H1 (cell line): ENCODE measurements around the gene EPB41L4A. TPM values are rescaled to one million over a fixed set of nuclear protein-coding genes. Genes with fewer than 3 reads are reported as not detected.

Source experiments
- CTCF ChIA-PET: fragments of 300-600 bp; sonication (Branson Sonifier 250); formaldehyde crosslinking; loops from one replicate; lab custom pipeline; 2021; ENCODE audit not compliant: partially characterized antibody; lab: Charles Lee
- POLR2A ChIA-PET: fragments of 300-600 bp; sonication (Branson Sonifier 250); formaldehyde crosslinking; loops from one replicate; lab custom pipeline; 2021; ENCODE audit warnings: inconsistent platforms; ENCODE audit not compliant: partially characterized antibody; lab: Charles Lee
- DNase-seq, 2 experiments: peaks; one replicate each; pipeline versions ENCODE4 v3.0.0 to v3.0.0-alpha.2; 2010 to 2022; ENCODE audit warnings: low spot score in 2 of 2, low read depth in 1 of 2, mixed read lengths in 1 of 2
- FAIRE-seq: peaks from 2 replicates; lab custom pipeline; 2011; peaks lifted over from hg19 to GRCh38; lab: Jason Lieb, UNC
- H2AFZ ChIP-seq: 2 replicates; pipeline ENCODE4 v1.8.1; 2012; ENCODE audit warnings: low read length, inconsistent platforms
- H2AK5ac ChIP-seq: 2 replicates; pipeline ENCODE4 v1.6.1; 2013; ENCODE audit warnings: low read depth, low read length
- H2BK120ac ChIP-seq: replicated peaks from 2 replicates; pipeline ENCODE3; 2013; ENCODE audit warnings: low read depth, low read length, inconsistent platforms
- H2BK12ac ChIP-seq: 2 replicates; pipeline ENCODE4 v1.6.1; 2013; ENCODE audit warnings: low read depth, low read length
- H2BK15ac ChIP-seq: 2 replicates; pipeline ENCODE4 v1.6.1; 2013; ENCODE audit warnings: low read length
- H2BK20ac ChIP-seq: 2 replicates; pipeline ENCODE4 v1.6.1; 2013; ENCODE audit warnings: low read length
- H2BK5ac ChIP-seq: 2 replicates; pipeline ENCODE4 v1.6.1; 2013; ENCODE audit warnings: low read depth, low read length
- H3K14ac ChIP-seq: 2 replicates; pipeline ENCODE4 v1.6.1; 2013; ENCODE audit warnings: inconsistent platforms; ENCODE audit not compliant: insufficient read length
- H3K18ac ChIP-seq: 2 replicates; pipeline ENCODE4 v1.6.1; 2013; ENCODE audit warnings: low read length; ENCODE audit errors: extremely low read depth
- H3K23ac ChIP-seq: 2 replicates; pipeline ENCODE4 v1.6.1; 2013; ENCODE audit warnings: inconsistent platforms; ENCODE audit not compliant: insufficient read length
- H3K23me2 ChIP-seq: 2 replicates; pipeline ENCODE4 v1.6.1; 2013; ENCODE audit warnings: low read depth, low read length
- H3K27ac ChIP-seq: 2 replicates; pipeline ENCODE4 v1.6.1; 2011; ENCODE audit warnings: low read depth, low read length, inconsistent platforms
- H3K27me3 ChIP-seq, 4 experiments: replicated peaks in 1 of 4; 1 replicate in 1 of 4; 2 replicates in 3 of 4; pipeline versions ENCODE4 v1.6.1 to v1.8.1; 2011 to 2013; ENCODE audit warnings: low read length in 3 of 4, mild to moderate bottlenecking in 3 of 4, inconsistent platforms in 2 of 4, mixed read lengths in 2 of 4, moderate library complexity in 1 of 4; ENCODE audit not compliant: control insufficient read depth in 3 of 4, insufficient read depth in 3 of 4; ENCODE audit errors: extremely low read depth in 1 of 4
- H3K36me3 ChIP-seq, 4 experiments: 2 replicates each; pipeline versions ENCODE4 v1.6.1 to v1.8.1; 2011 to 2013; ENCODE audit warnings: mild to moderate bottlenecking in 4 of 4, low read length in 3 of 4, moderate library complexity in 2 of 4, control low read depth in 1 of 4, inconsistent platforms in 1 of 4; ENCODE audit not compliant: insufficient read depth in 4 of 4, control insufficient read depth in 2 of 4
- H3K4ac ChIP-seq: replicated peaks from 2 replicates; pipeline ENCODE3; 2013; ENCODE audit warnings: low read length, low read depth, mixed read lengths, inconsistent platforms; ENCODE audit not compliant: insufficient read length
- H3K4me1 ChIP-seq, 4 experiments: replicated peaks in 1 of 4; 1 replicate in 1 of 4; 2 replicates in 3 of 4; pipeline versions ENCODE4 v1.6.1 to v1.8.1; 2011 to 2013; ENCODE audit warnings: low read length in 3 of 4, inconsistent platforms in 2 of 4, mixed read lengths in 1 of 4; ENCODE audit not compliant: insufficient read depth in 4 of 4, control insufficient read depth in 3 of 4
- H3K4me2 ChIP-seq, 2 experiments: 2 replicates each; pipeline versions ENCODE4 v1.6.1 to v1.8.1; 2011 to 2013; ENCODE audit warnings: low read depth in 2 of 2, low read length in 2 of 2, control low read depth in 1 of 2, inconsistent platforms in 1 of 2, mild to moderate bottlenecking in 1 of 2; ENCODE audit not compliant: insufficient read depth in 1 of 2
- H3K4me3 ChIP-seq, 4 experiments: fragments of 200-600, 300-600 bp in 1 of 4; sonication (generic), shearing (Covaris generic), sonication (Bioruptor Twin) in 1 of 4; 2 replicates each; pipeline versions ENCODE4 v1.5.1 to v1.8.1; 2011 to 2016; ENCODE audit warnings: low read length in 4 of 4, low read depth in 3 of 4, control low read depth in 2 of 4, inconsistent platforms in 2 of 4, mild to moderate bottlenecking in 2 of 4, mixed read lengths in 1 of 4, moderate library complexity in 1 of 4; ENCODE audit not compliant: insufficient read depth in 2 of 4; ENCODE audit errors: extremely low read depth in 1 of 4
- H3K56ac ChIP-seq: replicated peaks from 2 replicates; pipeline ENCODE3; 2013; ENCODE audit warnings: low read depth, mild to moderate bottlenecking, mixed read lengths, low read length, inconsistent platforms; ENCODE audit not compliant: insufficient read length
- H3K79me1 ChIP-seq: 2 replicates; pipeline ENCODE4 v1.6.1; 2013; ENCODE audit warnings: low read depth, low read length, control low read depth
- H3K79me2 ChIP-seq, 2 experiments: 2 replicates each; pipeline versions ENCODE4 v1.6.1 to v1.8.1; 2012 to 2013; ENCODE audit warnings: low read length in 2 of 2, mild to moderate bottlenecking in 2 of 2, inconsistent platforms in 1 of 2; ENCODE audit not compliant: insufficient read depth in 2 of 2, control insufficient read depth in 1 of 2
- H3K9ac ChIP-seq, 4 experiments: replicated peaks in 1 of 4; 1 replicate in 1 of 4; 2 replicates in 3 of 4; pipeline versions ENCODE4 v1.6.1 to v1.8.1; 2011 to 2013; ENCODE audit warnings: low read depth in 3 of 4, low read length in 3 of 4, control low read depth in 2 of 4, mild to moderate bottlenecking in 2 of 4, moderate library complexity in 2 of 4, inconsistent platforms in 1 of 4; ENCODE audit errors: extremely low read depth in 1 of 4
- H3K9me3 ChIP-seq, 2 experiments: 2 replicates each; pipeline versions ENCODE4 v1.6.1 to v1.8.1; 2012 to 2013; ENCODE audit warnings: mild to moderate bottlenecking in 2 of 2, moderate library complexity in 2 of 2, control low read depth in 1 of 2, inconsistent platforms in 1 of 2, low read depth in 1 of 2, low read length in 1 of 2, mixed read lengths in 1 of 2; ENCODE audit not compliant: insufficient read depth in 2 of 2
- H4K20me1 ChIP-seq, 2 experiments: replicated peaks in 1 of 2; 2 replicates each; pipeline versions ENCODE3 to v1.8.1; 2011 to 2013; ENCODE audit warnings: inconsistent platforms in 2 of 2, low read length in 2 of 2, mild to moderate bottlenecking in 1 of 2; ENCODE audit not compliant: insufficient read depth in 2 of 2, control insufficient read depth in 1 of 2
- H4K5ac ChIP-seq: 2 replicates; pipeline ENCODE4 v1.6.1; 2013; ENCODE audit warnings: low read length, low read depth, mixed read lengths, inconsistent platforms; ENCODE audit not compliant: insufficient read length
- H4K8ac ChIP-seq: 2 replicates; pipeline ENCODE4 v1.8.0; 2013; ENCODE audit warnings: mild to moderate bottlenecking, moderate library complexity, low read length, inconsistent platforms; ENCODE audit not compliant: insufficient read depth; ENCODE audit errors: extremely low read depth
- H4K91ac ChIP-seq: replicated peaks from 2 replicates; pipeline ENCODE3; 2013; ENCODE audit warnings: low read length, mixed read lengths, inconsistent platforms; ENCODE audit not compliant: insufficient read length
- JUND ChIP-seq: IDR thresholded peaks from 2 replicates; pipeline ENCODE4 v1.6.1; 2011; ENCODE audit warnings: mild to moderate bottlenecking, improper control_type of control experiment, low read length
- KDM4A ChIP-seq: IDR thresholded peaks from one replicate; pipeline ENCODE4 v1.7.1; 2012; ENCODE audit warnings: low read depth, mild to moderate bottlenecking, moderate library complexity, low read length, inconsistent platforms; ENCODE audit not compliant: severe bottlenecking
- TAF1 ChIP-seq: IDR thresholded peaks from 2 replicates; pipeline ENCODE4 v1.6.1; 2011; ENCODE audit warnings: mild to moderate bottlenecking, low read depth, low read length
- WGBS, 2 experiments: shearing (Covaris generic) in 1 of 2; methylation state at CpG; one replicate each; pipeline versions ENCODE4 v1.1.6 to v1.1.7; 2013 to 2015; ENCODE audit warnings: low lambda C conversion rate in 2 of 2, mixed read lengths in 2 of 2, inconsistent platforms in 1 of 2, low coverage in 1 of 2, missing lambda C conversion rate in 1 of 2; ENCODE audit not compliant: insufficient replicate concordance in 2 of 2, insufficient coverage in 1 of 2, insufficient read length in 1 of 2; ENCODE audit errors: extremely low coverage in 1 of 2, missing lambda C conversion rate in 1 of 2; 5-methylcytosine and 5-hydroxymethylcytosine counted together
- polyA plus RNA-seq, 7 experiments: library from polyadenylated mRNA; depleted of rRNA in 3 of 7; stranded (reverse) in 5 of 7; unstranded in 2 of 7; fragments of >200 nt in 5 of 7; fragments of 200-250 nt in 2 of 7; gene quantifications; 1 replicate in 5 of 7; 2 replicates in 1 of 7; 4 replicates in 1 of 7; pipeline versions ENCODE4 v1.2.1 to v1.2.3, GENCODE V29; 2011 to 2013; ENCODE audit warnings: missing spikeins in 2 of 7, mixed read lengths in 2 of 7
- total RNA-seq: library from RNA; stranded (reverse); fragmentation: NEBNext Ultra II Directional; extraction: Animal tissue kit (Norgen Biotek cat#: 25700); gene quantifications from 2 replicates; pipeline ENCODE4 v1.2.1, GENCODE V29; 2021

The EPB41L4A gene
- total and polyA plus RNA-seq, 2 of the 8 experiments (the other 6 are each of a cell fraction or from before 2014, with no cell fraction given) = 1.6 to 4.6 TPM

- Histone ChIP-seq H4K91ac (no peak overlapping the region), H3K9me3 (no peaks in the 10 kb centered on the region), H3K79me2 (no peaks in the 10 kb centered on the region), H3K79me1 (no peaks in the 10 kb centered on the region), H3K4me2 (no peak overlapping the region), H3K36me3 (no peaks in the 10 kb centered on the region), H4K20me1 (no peaks in the 10 kb centered on the region), H4K5ac (no peak overlapping the region), H2BK15ac (no peak overlapping the region), H3K56ac (no peak overlapping the region), H4K8ac (no peak overlapping the region), H3K14ac (no peak overlapping the region), H3K4me3 (no peak overlapping the region), H3K18ac (no peak overlapping the region), H2AFZ (no peak overlapping the region), H2AK5ac (no peak overlapping the region), H3K23me2 (no peaks in the 10 kb centered on the region), H3K9ac (no peak overlapping the region), H3K4ac (no peak overlapping the region), H2BK120ac (no peak overlapping the region), H3K27ac (no peak overlapping the region), H2BK5ac (no peak overlapping the region), H2BK20ac (no peak overlapping the region), H3K4me1 (no peaks in the 10 kb centered on the region; a peak in 1 of 7 replicates), H3K23ac (no peak overlapping the region), H2BK12ac (no peak overlapping the region), H3K27me3 (no peaks in the 10 kb centered on the region)
- no peak for DNase-seq
- FAIRE-seq = no peak
- TF ChIP-seq JUND = no peak
- no peak for TF ChIP-seq KDM4A
- no peak for TF ChIP-seq TAF1
- POLR2A ChIA-PET = interaction anchor here (0.6 kb wide), 1 partner anchor 17 kb away, joined by 3 read pairs; no protein-coding TSS in a partner anchor
- CTCF ChIA-PET = interaction anchor here (1.1 to 1.2 kb wide), 2 partner anchors 9 to 172 kb away, joined by 3 read pairs; no protein-coding TSS in a partner anchor
- 84% methylated on average over 2 of the region's 2 CpGs; no CpG with 5 or more reads in 1 of the 2 experiments for WGBS, 2 experiments
These were observed 170.5 kb downstream of the EPB41L4A start for GRCh38 chr5:112248623-112249022.
